IPS-11a (cell line): Measurements from ENCODE around the gene MACF1.
"Not testable (repeated sequence)": the region's sequence is repeated elsewhere in the genome, so short reads cannot be mapped to it uniquely, and the experiment has no call there.

ENCODE experiments used
- H3K4me3 ChIP-seq: one replicate; pipeline ENCODE4 v1.5.1; 2013; ENCODE audit warnings: low read depth, low read length, control low read depth

Gene MACF1

GRCh38 chr1:39440856-39441255 lies 236.4 kb downstream of the MACF1 start:
- no peak overlapping the region for H3K4me3 ChIP-seq

- H3K4me3 ChIP-seq: no peak overlapping the region
These were observed 237.3 kb downstream of the MACF1 start for GRCh38 chr1:39441797-39442196.

- no peak overlapping the region for H3K4me3 ChIP-seq
These were observed 241.1 kb downstream of the MACF1 start for GRCh38 chr1:39445573-39445972.

GRCh38 chr1:39446986-39447567 lies 242.6 kb downstream of the MACF1 start:
- no peak overlapping the region for H3K4me3 ChIP-seq

- H3K4me3 ChIP-seq: not testable (repeated sequence)
These were observed 245.5 kb downstream of the MACF1 start for GRCh38 chr1:39450041-39450440.

GRCh38 chr1:39450956-39451606 lies 246.6 kb downstream of the MACF1 start:
- H3K4me3 ChIP-seq: no peak overlapping the region

GRCh38 chr1:39452081-39452480 lies 247.6 kb downstream of the MACF1 start:
- no peak overlapping the region for H3K4me3 ChIP-seq

GRCh38 chr1:39452540-39452939 lies 248.0 kb downstream of the MACF1 start:
- H3K4me3 ChIP-seq: no peak overlapping the region

GRCh38 chr1:39453603-39454002 lies 249.1 kb downstream of the MACF1 start:
- H3K4me3 ChIP-seq: no peak overlapping the region

- H3K4me3 ChIP-seq: no peak overlapping the region
These were observed 254.5 kb downstream of the MACF1 start for GRCh38 chr1:39458991-39459390.

GRCh38 chr1:39462074-39462473 lies 257.6 kb downstream of the MACF1 start:
- H3K4me3 ChIP-seq: no peak overlapping the region

GRCh38 chr1:39466413-39467107 lies 262.1 kb downstream of the MACF1 start:
- H3K4me3 ChIP-seq: no peak overlapping the region

GRCh38 chr1:39467108-39467720 lies 262.7 kb downstream of the MACF1 start:
- not testable (repeated sequence) for H3K4me3 ChIP-seq

GRCh38 chr1:39469150-39469549 lies 264.7 kb downstream of the MACF1 start:
- no peak overlapping the region for H3K4me3 ChIP-seq

- no peak overlapping the region for H3K4me3 ChIP-seq
These were observed 265.5 kb downstream of the MACF1 start for GRCh38 chr1:39470040-39470439.

GRCh38 chr1:39472826-39473225 lies 268.3 kb downstream of the MACF1 start:
- H3K4me3 ChIP-seq: no peak overlapping the region

- H3K4me3 ChIP-seq: no peak overlapping the region
These were observed 268.8 kb downstream of the MACF1 start for GRCh38 chr1:39473324-39473723.

- no peak overlapping the region for H3K4me3 ChIP-seq
These were observed 270.3 kb downstream of the MACF1 start for GRCh38 chr1:39474810-39475209.

- H3K4me3 ChIP-seq: not testable (repeated sequence)
These were observed 271.1 kb downstream of the MACF1 start for GRCh38 chr1:39475551-39475950.

- no peak overlapping the region for H3K4me3 ChIP-seq
These were observed 273.8 kb downstream of the MACF1 start for GRCh38 chr1:39478126-39478915.

- no peak overlapping the region for H3K4me3 ChIP-seq
These were observed 276.8 kb downstream of the MACF1 start for GRCh38 chr1:39481289-39481688.
